ENCODE results near the gene POLRMT.

POLRMT gene

DNA sequence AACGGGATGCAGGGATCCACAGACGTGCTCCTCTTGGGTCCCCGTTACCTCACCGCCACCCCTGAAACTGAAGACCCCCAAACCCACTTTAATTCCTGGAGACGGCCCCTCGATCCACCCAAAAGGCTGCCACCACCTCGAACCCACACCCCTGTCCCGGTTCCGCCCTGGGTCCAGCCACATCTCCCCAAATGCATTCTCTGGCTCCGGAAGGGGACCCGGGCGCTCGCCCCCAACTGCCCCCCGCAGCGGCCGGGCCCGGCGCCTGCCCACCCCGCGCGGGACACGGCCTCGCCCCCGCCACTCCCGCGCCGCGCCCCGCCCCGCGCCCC, 42.6 kb upstream of the POLRMT start:
- TF ChIP-seq TAF1 (IDR thresholded peaks at IDR 0.05; ENCODE audit: low read depth) = no peak
- no peak for TF ChIP-seq TEAD4 (IDR thresholded peaks at IDR 0.05)
- no peak for TF ChIP-seq ZBTB7A (IDR thresholded peaks at IDR 0.05; ENCODE audit: low read depth)
- TF ChIP-seq, protein P1, sequence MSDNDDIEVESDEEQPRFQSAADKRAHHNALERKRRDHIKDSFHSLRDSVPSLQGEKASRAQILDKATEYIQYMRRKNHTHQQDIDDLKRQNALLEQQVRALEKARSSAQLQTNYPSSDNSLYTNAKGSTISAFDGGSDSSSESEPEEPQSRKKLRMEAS (IDR thresholded peaks at IDR 0.05) = no peak
- TF ChIP-seq, protein P2, sequence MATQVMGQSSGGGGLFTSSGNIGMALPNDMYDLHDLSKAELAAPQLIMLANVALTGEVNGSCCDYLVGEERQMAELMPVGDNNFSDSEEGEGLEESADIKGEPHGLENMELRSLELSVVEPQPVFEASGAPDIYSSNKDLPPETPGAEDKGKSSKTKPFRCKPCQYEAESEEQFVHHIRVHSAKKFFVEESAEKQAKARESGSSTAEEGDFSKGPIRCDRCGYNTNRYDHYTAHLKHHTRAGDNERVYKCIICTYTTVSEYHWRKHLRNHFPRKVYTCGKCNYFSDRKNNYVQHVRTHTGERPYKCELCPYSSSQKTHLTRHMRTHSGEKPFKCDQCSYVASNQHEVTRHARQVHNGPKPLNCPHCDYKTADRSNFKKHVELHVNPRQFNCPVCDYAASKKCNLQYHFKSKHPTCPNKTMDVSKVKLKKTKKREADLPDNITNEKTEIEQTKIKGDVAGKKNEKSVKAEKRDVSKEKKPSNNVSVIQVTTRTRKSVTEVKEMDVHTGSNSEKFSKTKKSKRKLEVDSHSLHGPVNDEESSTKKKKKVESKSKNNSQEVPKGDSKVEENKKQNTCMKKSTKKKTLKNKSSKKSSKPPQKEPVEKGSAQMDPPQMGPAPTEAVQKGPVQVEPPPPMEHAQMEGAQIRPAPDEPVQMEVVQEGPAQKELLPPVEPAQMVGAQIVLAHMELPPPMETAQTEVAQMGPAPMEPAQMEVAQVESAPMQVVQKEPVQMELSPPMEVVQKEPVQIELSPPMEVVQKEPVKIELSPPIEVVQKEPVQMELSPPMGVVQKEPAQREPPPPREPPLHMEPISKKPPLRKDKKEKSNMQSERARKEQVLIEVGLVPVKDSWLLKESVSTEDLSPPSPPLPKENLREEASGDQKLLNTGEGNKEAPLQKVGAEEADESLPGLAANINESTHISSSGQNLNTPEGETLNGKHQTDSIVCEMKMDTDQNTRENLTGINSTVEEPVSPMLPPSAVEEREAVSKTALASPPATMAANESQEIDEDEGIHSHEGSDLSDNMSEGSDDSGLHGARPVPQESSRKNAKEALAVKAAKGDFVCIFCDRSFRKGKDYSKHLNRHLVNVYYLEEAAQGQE (IDR thresholded peaks at IDR 0.05; ENCODE audit: low read depth) = no peak
- TF ChIP-seq, protein P3, sequence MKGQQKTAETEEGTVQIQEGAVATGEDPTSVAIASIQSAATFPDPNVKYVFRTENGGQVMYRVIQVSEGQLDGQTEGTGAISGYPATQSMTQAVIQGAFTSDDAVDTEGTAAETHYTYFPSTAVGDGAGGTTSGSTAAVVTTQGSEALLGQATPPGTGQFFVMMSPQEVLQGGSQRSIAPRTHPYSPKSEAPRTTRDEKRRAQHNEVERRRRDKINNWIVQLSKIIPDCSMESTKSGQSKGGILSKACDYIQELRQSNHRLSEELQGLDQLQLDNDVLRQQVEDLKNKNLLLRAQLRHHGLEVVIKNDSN (IDR thresholded peaks at IDR 0.05) = no peak
- no peak for TF ChIP-seq CREB1 (IDR thresholded peaks at IDR 0.05; ENCODE audit: low read depth)
- no peak; the same call in 1 of the 2 replicates for TF ChIP-seq TCF12 (IDR thresholded peaks at IDR 0.05; ENCODE audit: low read depth)
- TF ChIP-seq FOXM1 (IDR thresholded peaks at IDR 0.05; ENCODE audit: borderline replicate concordance, low read depth) = no peak
- TF ChIP-seq YY1 (IDR thresholded peaks at IDR 0.05; ENCODE audit: low read depth) = no peak
- no peak for TF ChIP-seq NFIC (IDR thresholded peaks at IDR 0.05)
- TF ChIP-seq RAD21 (IDR thresholded peaks at IDR 0.05; ENCODE audit: low read depth) = no peak
- TF ChIP-seq CEBPB (IDR thresholded peaks at IDR 0.05) = no peak
- TF ChIP-seq EGR1 (IDR thresholded peaks at IDR 0.05) = no peak
- no peak for TF ChIP-seq EP300 (IDR thresholded peaks at IDR 0.05; ENCODE audit: borderline replicate concordance)

DNA sequence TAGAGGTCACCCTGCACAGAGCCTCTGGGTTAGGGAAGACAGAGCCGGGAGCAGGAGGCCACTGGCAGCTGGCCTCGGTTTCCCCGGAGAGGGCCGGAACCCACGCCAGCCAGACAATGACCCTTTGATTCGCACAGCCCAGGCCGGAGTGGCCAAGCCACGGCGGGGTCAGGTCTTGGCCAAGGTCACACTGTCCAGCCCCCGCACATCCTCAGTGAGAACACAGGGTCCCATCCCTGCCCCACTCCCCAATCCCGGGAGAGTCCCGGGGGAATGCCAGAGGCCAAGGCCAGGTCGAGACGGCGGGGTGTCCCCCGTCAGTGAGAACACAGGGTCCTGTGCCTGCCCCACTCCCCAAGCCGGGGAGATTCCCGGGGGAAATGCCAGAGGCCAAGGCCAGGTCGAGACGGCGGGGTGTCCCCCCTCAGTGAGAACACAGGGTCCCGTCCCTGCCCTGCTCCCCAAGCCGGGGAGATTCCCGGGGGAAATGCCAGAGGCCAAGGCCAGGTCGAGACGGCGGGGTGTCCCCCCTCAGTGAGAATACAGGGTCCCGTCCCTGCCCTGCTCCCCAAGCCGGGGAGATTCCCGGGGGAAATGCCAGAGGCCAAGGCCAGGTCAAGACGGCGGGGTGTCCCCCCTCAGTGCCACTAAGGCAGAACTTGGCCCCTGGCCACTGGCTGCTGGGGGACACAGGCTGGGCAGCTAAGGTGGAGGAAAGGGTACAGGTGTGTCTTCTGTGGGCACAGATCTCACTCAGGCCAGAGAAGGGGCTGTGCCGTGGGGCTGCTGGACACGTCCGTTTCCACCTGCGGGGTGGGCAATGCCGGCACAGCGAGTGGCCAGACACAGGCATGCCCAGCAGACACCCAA, 41.2 kb upstream of the POLRMT start:
- no peak for TF ChIP-seq TAF1 (IDR thresholded peaks at IDR 0.05; ENCODE audit: low read depth)
- no peak for TF ChIP-seq RAD21 (IDR thresholded peaks at IDR 0.05; ENCODE audit: low read depth)
- TF ChIP-seq CEBPB (IDR thresholded peaks at IDR 0.05) = no peak
- no peak for TF ChIP-seq FOXM1 (IDR thresholded peaks at IDR 0.05; ENCODE audit: borderline replicate concordance, low read depth)
- TF ChIP-seq TEAD4 (IDR thresholded peaks at IDR 0.05) = no peak
- TF ChIP-seq, protein P2 (IDR thresholded peaks at IDR 0.05; ENCODE audit: low read depth) = no peak
- TF ChIP-seq EP300 (IDR thresholded peaks at IDR 0.05; ENCODE audit: borderline replicate concordance) = no peak
- TF ChIP-seq, protein P1 (IDR thresholded peaks at IDR 0.05) = no peak
- TF ChIP-seq, protein P3 (IDR thresholded peaks at IDR 0.05) = no peak
- no peak for TF ChIP-seq EGR1 (IDR thresholded peaks at IDR 0.05)
- no peak for TF ChIP-seq ZBTB7A (IDR thresholded peaks at IDR 0.05; ENCODE audit: low read depth)

- TF ChIP-seq, protein P1 (IDR thresholded peaks at IDR 0.05) = no peak
- TF ChIP-seq YY1 (IDR thresholded peaks at IDR 0.05; ENCODE audit: low read depth) = no peak
- no peak for TF ChIP-seq TAF1 (IDR thresholded peaks at IDR 0.05; ENCODE audit: low read depth)
- TF ChIP-seq NFIC (IDR thresholded peaks at IDR 0.05) = no peak
- no peak for TF ChIP-seq TCF12 (IDR thresholded peaks at IDR 0.05; ENCODE audit: low read depth)
- TF ChIP-seq RAD21 (IDR thresholded peaks at IDR 0.05; ENCODE audit: low read depth) = no peak
- TF ChIP-seq ZBTB7A (IDR thresholded peaks at IDR 0.05; ENCODE audit: low read depth) = no peak
- TF ChIP-seq CREB1 (IDR thresholded peaks at IDR 0.05; ENCODE audit: low read depth) = no peak
- TF ChIP-seq EGR1 (IDR thresholded peaks at IDR 0.05) = no peak
- no peak for TF ChIP-seq TEAD4 (IDR thresholded peaks at IDR 0.05)
- TF ChIP-seq, protein P2 (IDR thresholded peaks at IDR 0.05; ENCODE audit: low read depth) = no peak
- TF ChIP-seq EP300 (IDR thresholded peaks at IDR 0.05; ENCODE audit: borderline replicate concordance) = no peak
- TF ChIP-seq, protein P3 (IDR thresholded peaks at IDR 0.05) = no peak
- TF ChIP-seq CEBPB (IDR thresholded peaks at IDR 0.05) = no peak
- TF ChIP-seq FOXM1 (IDR thresholded peaks at IDR 0.05; ENCODE audit: borderline replicate concordance, low read depth) = no peak
Observed at GRCh38 chr19:670609-671075, 37.3 kb upstream of the POLRMT start.

Data from Ishikawa (cell line).